HCT116 (cell line): Measurements from ENCODE around the gene RPRD1B. TPM values are rescaled to one million over a fixed set of nuclear protein-coding genes. Genes with fewer than 3 reads are reported as not detected.

Experiments used
- ATAC-seq: fragments of 200-7000 bp; cut with Tn5 transposase; 2 replicates; pipeline ENCODE4 v1.9.1; 2020; ENCODE audit warnings: mild to moderate bottlenecking, moderate library complexity
- BruUV-seq: library from RNA; stranded (reverse); fragments of 400-500 nt; replicated peaks from 2 replicates; lab custom pipeline; 2021; lab: Mats Ljungman, UMichigan
- CTCF ChIA-PET: fragments of 300-600 bp; sonication (Branson Sonifier 250); formaldehyde crosslinking; loops from one replicate; lab custom pipeline; 2021; ENCODE audit warnings: antibody characterized with exemption; lab: Charles Lee
- POLR2A ChIA-PET: fragments of 300-600, 350-600 bp; sonication (Branson Sonifier 250); formaldehyde crosslinking; loops from one replicate; lab custom pipeline; 2021; ENCODE audit warnings: antibody characterized with exemption; lab: Charles Lee
- RAD21 ChIA-PET, 2 experiments: fragments of 300-600 bp; sonication (Branson Sonifier 250); formaldehyde crosslinking; loops; one replicate each; lab custom pipeline; 2023; ENCODE audit warnings: low total read pairs in 2 of 2; ENCODE audit not compliant: uncharacterized antibody in 2 of 2, unreplicated experiment in 2 of 2, low non-redundant PET in 1 of 2; lab: Charles Lee
- DNase-seq: peaks from one replicate; pipeline ENCODE4 v3.0.0-alpha.2; 2010; ENCODE audit warnings: low read depth, low spot score
- H2AFZ ChIP-seq: fragments of 200-600 bp; shearing (Covaris generic), sonication (generic); 2 replicates; pipeline ENCODE4 v1.6.1; 2017; ENCODE audit warnings: low read depth, mixed run types, mixed read lengths, antibody characterized with exemption, low read length; ENCODE audit not compliant: poor library complexity, severe bottlenecking
- H3K27ac ChIP-seq: 2 replicates; pipeline ENCODE4 v1.5.1; 2012; ENCODE audit warnings: low read depth, low read length
- H3K27me3 ChIP-seq: fragments of 200-600 bp; sonication (generic); 2 replicates; pipeline ENCODE4 v1.6.1; 2016; ENCODE audit warnings: mixed run types, low read length, mixed read lengths; ENCODE audit not compliant: insufficient read depth
- H3K36me3 ChIP-seq, 2 experiments: fragments of 200-500 bp in 1 of 2; fragments of 200-600 bp in 1 of 2; sonication (Bioruptor generic) in 1 of 2; sonication (generic) in 1 of 2; 2 replicates each; pipeline versions ENCODE4 v1.5.1 to v1.6.1; 2014 to 2016; ENCODE audit warnings: low read length in 2 of 2, inconsistent platforms in 1 of 2, mixed read lengths in 1 of 2, mixed run types in 1 of 2; ENCODE audit not compliant: insufficient read depth in 2 of 2, control insufficient read depth in 1 of 2
- H3K4me1 ChIP-seq, 2 experiments: fragments of 200-600 bp in 1 of 2; sonication (generic) in 1 of 2; 2 replicates each; pipeline versions ENCODE4 v1.5.1 to v1.6.1; 2012 to 2017; ENCODE audit warnings: low read length in 2 of 2, inconsistent platforms in 1 of 2, mild to moderate bottlenecking in 1 of 2, mixed read lengths in 1 of 2, mixed run types in 1 of 2, moderate library complexity in 1 of 2; ENCODE audit not compliant: insufficient read depth in 2 of 2, control insufficient read depth in 1 of 2
- H3K4me2 ChIP-seq: fragments of 200-600 bp; sonication (generic); 2 replicates; pipeline ENCODE4 v1.6.1; 2017; ENCODE audit warnings: mixed run types, low read length, mixed read lengths
- H3K4me3 ChIP-seq, 2 experiments: fragments of 200-600 bp in 1 of 2; sonication (generic) in 1 of 2; replicated peaks in 1 of 2; 2 replicates each; pipeline ENCODE4 v1.5.1; 2011 to 2016; ENCODE audit warnings: low read length in 2 of 2, control low read depth in 1 of 2, low read depth in 1 of 2, mild to moderate bottlenecking in 1 of 2, mixed read lengths in 1 of 2, mixed run types in 1 of 2
- H3K79me2 ChIP-seq: fragments of 200-600 bp; sonication (generic); 2 replicates; pipeline ENCODE4 v1.6.1; 2017; ENCODE audit warnings: mild to moderate bottlenecking, mixed run types, low read length, moderate library complexity, mixed read lengths; ENCODE audit not compliant: insufficient read depth
- H3K9ac ChIP-seq: fragments of 200-600 bp; sonication (generic); 2 replicates; pipeline ENCODE4 v1.6.1; 2016; ENCODE audit warnings: low read length, mixed read lengths
- H3K9me2 ChIP-seq: fragments of 200-600 bp; sonication (generic), shearing (Covaris generic); 2 replicates; pipeline ENCODE4 v1.6.1; 2017; ENCODE audit warnings: mixed run types, mild to moderate bottlenecking, moderate library complexity; ENCODE audit not compliant: insufficient read depth
- H3K9me3 ChIP-seq, 2 experiments: fragments of 200-500 bp in 1 of 2; fragments of 200-600 bp in 1 of 2; sonication (Bioruptor generic) in 1 of 2; sonication (generic) in 1 of 2; 2 replicates each; pipeline ENCODE4 v1.6.1; 2014 to 2017; ENCODE audit warnings: low read length in 2 of 2, mixed read lengths in 2 of 2, inconsistent platforms in 1 of 2, low read depth in 1 of 2, mild to moderate bottlenecking in 1 of 2, mixed run types in 1 of 2, moderate library complexity in 1 of 2; ENCODE audit not compliant: control insufficient read depth in 1 of 2, insufficient read depth in 1 of 2
- H4K20me1 ChIP-seq: fragments of 200-600 bp; sonication (generic), shearing (Covaris generic); 2 replicates; pipeline ENCODE4 v1.6.1; 2017; ENCODE audit warnings: mixed run types, mild to moderate bottlenecking, moderate library complexity; ENCODE audit not compliant: insufficient read depth
- CBX3 ChIP-seq: IDR thresholded peaks from 2 replicates; pipeline ENCODE4 v1.6.1; 2012; ENCODE audit warnings: low read depth
- EZH2 ChIP-seq: fragments of 200-600 bp; sonication (generic); IDR thresholded peaks from 2 replicates; pipeline ENCODE4 v1.6.1; 2017; ENCODE audit warnings: antibody characterized with exemption, mixed run types
- FOSL1 ChIP-seq: IDR thresholded peaks from 2 replicates; pipeline ENCODE4 v1.6.1; 2012; ENCODE audit warnings: low read depth
- POLR2A ChIP-seq: IDR thresholded peaks from 2 replicates; pipeline ENCODE4 v1.7.0; 2011; ENCODE audit warnings: borderline replicate concordance; ENCODE audit not compliant: insufficient read depth, insufficient read length; ENCODE audit errors: extremely low read depth
- POLR2AphosphoS5 ChIP-seq: IDR thresholded peaks from 2 replicates; pipeline ENCODE4 v1.6.1; 2011; ENCODE audit warnings: mild to moderate bottlenecking, low read depth, low read length, moderate library complexity
- SRF ChIP-seq: IDR thresholded peaks from 2 replicates; pipeline ENCODE4 v1.6.1; 2012; ENCODE audit warnings: low read depth
- YY1 ChIP-seq: IDR thresholded peaks from 2 replicates; pipeline ENCODE4 v1.6.1; 2011; ENCODE audit warnings: low read length, low read depth, moderate library complexity, mild to moderate bottlenecking; ENCODE audit not compliant: insufficient replicate concordance; ENCODE audit errors: extremely low read depth
- ZFX ChIP-seq: fragments of 450-650 bp; IDR thresholded peaks from 2 replicates; pipeline ENCODE4 v1.6.1; 2017
- ZNF274 ChIP-seq: fragments of 200-500 bp; sonication (Bioruptor generic); IDR thresholded peaks from 2 replicates; pipeline ENCODE4 v1.6.1; 2014; ENCODE audit warnings: mild to moderate bottlenecking, low read depth, low read length, inconsistent platforms
- intact Hi-C: fragments of 100-400 bp; cut with micrococcal nuclease; formaldehyde crosslinking; loops from 2 replicates; pipeline ENCODE4 v1.10.0; 2022
- total RNA-seq: library from RNA; stranded (reverse); gene quantifications from one replicate; pipeline ENCODE4 v1.2.1, GENCODE V29; 2021; ENCODE audit not compliant: unreplicated experiment
- TF ChIP-seq, protein P1 (sequence below): IDR thresholded peaks from 2 replicates; pipeline ENCODE4 v1.6.1; 2011; ENCODE audit warnings: mild to moderate bottlenecking, low read length, moderate library complexity; ENCODE audit not compliant: insufficient replicate concordance; ENCODE audit errors: extremely low read depth
- TF ChIP-seq, protein P2 (sequence below): IDR thresholded peaks from 2 replicates; pipeline ENCODE4 v1.6.1; 2012; ENCODE audit warnings: low read depth

Gene RPRD1B
- total RNA-seq, 1 experiment from 2014 or later = 30.7 TPM

DNA sequence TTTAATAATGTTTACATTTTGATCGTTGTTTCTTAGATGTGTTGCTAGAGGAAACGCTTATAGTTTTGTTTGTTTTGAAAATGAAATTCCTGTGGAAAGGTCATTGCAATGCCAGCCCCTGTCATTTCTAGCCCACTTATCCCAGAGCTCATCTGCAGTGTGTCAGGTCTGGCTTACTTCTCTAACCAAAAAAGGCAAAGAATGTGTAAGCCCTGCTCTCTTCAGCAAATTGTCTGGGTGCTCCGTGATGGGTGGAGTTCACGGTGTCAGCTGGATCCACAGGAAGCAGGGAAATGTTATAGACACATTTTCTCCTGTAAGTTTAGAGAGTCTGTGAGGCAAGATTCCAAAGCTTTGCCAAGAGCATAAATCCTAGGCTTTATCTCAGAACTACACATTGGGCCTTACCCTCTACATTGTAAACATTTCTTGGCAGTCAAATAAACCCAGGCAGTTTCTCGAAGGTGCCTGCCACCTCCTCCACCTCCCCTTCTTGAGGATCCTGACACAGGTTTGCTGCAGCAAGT, 50.9 kb downstream of the RPRD1B start:
- H3K9me2 ChIP-seq = no peaks in the 10 kb centered on the region
- H3K79me2 ChIP-seq = peaks cover 33% of the 10 kb centered on the region
- H3K4me2 ChIP-seq = no peak overlapping the region
- ChIA-PET RAD21 (no interaction called here), POLR2A (no interaction called here), CTCF (interaction anchor here (1.2 to 1.6 kb wide), 2 partner anchors 11 to 27 kb away, joined by 5 to 6 read pairs; no protein-coding TSS in a partner anchor)
- H3K27ac ChIP-seq = no peak overlapping the region
- no peaks in the 10 kb centered on the region for H4K20me1 ChIP-seq
- peaks cover 8% of the 10 kb centered on the region in 2 experiments; a peak in 2 of 4 replicates for H3K36me3 ChIP-seq
- H3K9me3 ChIP-seq = no peaks in the 10 kb centered on the region
- TF ChIP-seq POLR2A (no peak), EZH2 (no peak), CBX3 (no peak), YY1 (no peak), POLR2AphosphoS5 (no peak), SRF (no peak), FOSL1 (no peak), ZFX (no peak), ZNF274 (no peak)
- TF ChIP-seq, protein P1, sequence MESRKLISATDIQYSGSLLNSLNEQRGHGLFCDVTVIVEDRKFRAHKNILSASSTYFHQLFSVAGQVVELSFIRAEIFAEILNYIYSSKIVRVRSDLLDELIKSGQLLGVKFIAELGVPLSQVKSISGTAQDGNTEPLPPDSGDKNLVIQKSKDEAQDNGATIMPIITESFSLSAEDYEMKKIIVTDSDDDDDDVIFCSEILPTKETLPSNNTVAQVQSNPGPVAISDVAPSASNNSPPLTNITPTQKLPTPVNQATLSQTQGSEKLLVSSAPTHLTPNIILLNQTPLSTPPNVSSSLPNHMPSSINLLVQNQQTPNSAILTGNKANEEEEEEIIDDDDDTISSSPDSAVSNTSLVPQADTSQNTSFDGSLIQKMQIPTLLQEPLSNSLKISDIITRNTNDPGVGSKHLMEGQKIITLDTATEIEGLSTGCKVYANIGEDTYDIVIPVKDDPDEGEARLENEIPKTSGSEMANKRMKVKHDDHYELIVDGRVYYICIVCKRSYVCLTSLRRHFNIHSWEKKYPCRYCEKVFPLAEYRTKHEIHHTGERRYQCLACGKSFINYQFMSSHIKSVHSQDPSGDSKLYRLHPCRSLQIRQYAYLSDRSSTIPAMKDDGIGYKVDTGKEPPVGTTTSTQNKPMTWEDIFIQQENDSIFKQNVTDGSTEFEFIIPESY = no peak
- TF ChIP-seq, protein P2, sequence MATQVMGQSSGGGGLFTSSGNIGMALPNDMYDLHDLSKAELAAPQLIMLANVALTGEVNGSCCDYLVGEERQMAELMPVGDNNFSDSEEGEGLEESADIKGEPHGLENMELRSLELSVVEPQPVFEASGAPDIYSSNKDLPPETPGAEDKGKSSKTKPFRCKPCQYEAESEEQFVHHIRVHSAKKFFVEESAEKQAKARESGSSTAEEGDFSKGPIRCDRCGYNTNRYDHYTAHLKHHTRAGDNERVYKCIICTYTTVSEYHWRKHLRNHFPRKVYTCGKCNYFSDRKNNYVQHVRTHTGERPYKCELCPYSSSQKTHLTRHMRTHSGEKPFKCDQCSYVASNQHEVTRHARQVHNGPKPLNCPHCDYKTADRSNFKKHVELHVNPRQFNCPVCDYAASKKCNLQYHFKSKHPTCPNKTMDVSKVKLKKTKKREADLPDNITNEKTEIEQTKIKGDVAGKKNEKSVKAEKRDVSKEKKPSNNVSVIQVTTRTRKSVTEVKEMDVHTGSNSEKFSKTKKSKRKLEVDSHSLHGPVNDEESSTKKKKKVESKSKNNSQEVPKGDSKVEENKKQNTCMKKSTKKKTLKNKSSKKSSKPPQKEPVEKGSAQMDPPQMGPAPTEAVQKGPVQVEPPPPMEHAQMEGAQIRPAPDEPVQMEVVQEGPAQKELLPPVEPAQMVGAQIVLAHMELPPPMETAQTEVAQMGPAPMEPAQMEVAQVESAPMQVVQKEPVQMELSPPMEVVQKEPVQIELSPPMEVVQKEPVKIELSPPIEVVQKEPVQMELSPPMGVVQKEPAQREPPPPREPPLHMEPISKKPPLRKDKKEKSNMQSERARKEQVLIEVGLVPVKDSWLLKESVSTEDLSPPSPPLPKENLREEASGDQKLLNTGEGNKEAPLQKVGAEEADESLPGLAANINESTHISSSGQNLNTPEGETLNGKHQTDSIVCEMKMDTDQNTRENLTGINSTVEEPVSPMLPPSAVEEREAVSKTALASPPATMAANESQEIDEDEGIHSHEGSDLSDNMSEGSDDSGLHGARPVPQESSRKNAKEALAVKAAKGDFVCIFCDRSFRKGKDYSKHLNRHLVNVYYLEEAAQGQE = no peak
- ATAC-seq = no peak
- DNase-seq = no peak
- H3K4me3 ChIP-seq = no peak overlapping the region
- H3K4me1 ChIP-seq = no peaks in the 10 kb centered on the region
- intact Hi-C loops = no loop called here
- no TSS peak for BruUV-seq
- H3K9ac ChIP-seq = no peak overlapping the region
- no peak overlapping the region for H2AFZ ChIP-seq
- no peaks in the 10 kb centered on the region for H3K27me3 ChIP-seq
